Measurements from ENCODE around the gene TNFRSF1B.

TNFRSF1B gene

GRCh38 chr1:12157366-12158231, 9.2 kb upstream of the TNFRSF1B start:
- no peak for DNase-seq (ENCODE audit: low spot score)

- no peak for DNase-seq (ENCODE audit: low spot score)
These were observed 8.3 kb upstream of the TNFRSF1B start for GRCh38 chr1:12158357-12159092.

GRCh38 chr1:12159816-12160215, 7.0 kb upstream of the TNFRSF1B start:
- DNase-seq (ENCODE audit: low spot score) = no peak

GRCh38 chr1:12161324-12161661, 5.5 kb upstream of the TNFRSF1B start:
- no peak for DNase-seq (ENCODE audit: low spot score)

- DNase-seq (ENCODE audit: low spot score) = no peak
These were observed 4.9 kb upstream of the TNFRSF1B start for GRCh38 chr1:12161662-12162458.

- DNase-seq (ENCODE audit: low spot score) = no peak
These were observed 4.2 kb upstream of the TNFRSF1B start for GRCh38 chr1:12162459-12163137.

GRCh38 chr1:12163210-12163609, 3.6 kb upstream of the TNFRSF1B start:
- DNase-seq (ENCODE audit: low spot score) = no peak

GRCh38 chr1:12164210-12164609, 2.6 kb upstream of the TNFRSF1B start:
- no peak for DNase-seq (ENCODE audit: low spot score)

GRCh38 chr1:12165342-12165741, 1.4 kb upstream of the TNFRSF1B start:
- DNase-seq (ENCODE audit: low spot score) = no peak

GRCh38 chr1:12167493-12168429, 970 bp downstream of the TNFRSF1B start:
- DNase-seq (ENCODE audit: low spot score) = no peak

- no peak for DNase-seq (ENCODE audit: low spot score)
These were observed 1.8 kb downstream of the TNFRSF1B start for GRCh38 chr1:12168451-12169160.

GRCh38 chr1:12169442-12170135, 2.8 kb downstream of the TNFRSF1B start:
- DNase-seq (ENCODE audit: low spot score) = no peak

- DNase-seq (ENCODE audit: low spot score) = no peak
These were observed 3.5 kb downstream of the TNFRSF1B start for GRCh38 chr1:12170263-12170671.

- no peak for DNase-seq (ENCODE audit: low spot score)
These were observed 4.6 kb downstream of the TNFRSF1B start for GRCh38 chr1:12171206-12172041.

GRCh38 chr1:12172042-12172851, 5.5 kb downstream of the TNFRSF1B start:
- no peak for DNase-seq (ENCODE audit: low spot score)

GRCh38 chr1:12173041-12173509, 6.3 kb downstream of the TNFRSF1B start:
- no peak for DNase-seq (ENCODE audit: low spot score)

- no peak for DNase-seq (ENCODE audit: low spot score)
These were observed 6.9 kb downstream of the TNFRSF1B start for GRCh38 chr1:12173631-12174121.

Measured in SK-N-DZ (cell line).